ENCODE results near the gene GAN.
"Not testable (repeated sequence)": the region's sequence is repeated elsewhere in the genome, so short reads cannot be mapped to it uniquely, and the experiment has no call there.

The GAN gene

GRCh38 chr16:81410643-81411293, 96.0 kb downstream of the GAN start:
- no peak for DNase-seq
- in situ Hi-C loops (cut with MboI; ENCODE audit: low pct_unique_long_range_greater_than_20kb, low sequenced_read_pairs), result no loop called here

- in situ Hi-C loops (cut with MboI; ENCODE audit: low pct_unique_long_range_greater_than_20kb, low sequenced_read_pairs), result no loop called here
These were observed 98.7 kb downstream of the GAN start for GRCh38 chr16:81413245-81413990.

GRCh38 chr16:81415751-81416150, 101.0 kb downstream of the GAN start:
- no peak for DNase-seq
- in situ Hi-C loops (cut with MboI; ENCODE audit: low pct_unique_long_range_greater_than_20kb, low sequenced_read_pairs), result no loop called here

More at GRCh38 chr16:81413245-81413990, 98.7 kb downstream of the GAN start:
- no peak for DNase-seq

GRCh38 chr16:81416749-81417148, 102.0 kb downstream of the GAN start:
- in situ Hi-C loops (cut with MboI; ENCODE audit: low pct_unique_long_range_greater_than_20kb, low sequenced_read_pairs), result no loop called here
- no peak for DNase-seq

GRCh38 chr16:81417210-81417609, 102.4 kb downstream of the GAN start:
- DNase-seq, result no peak
- in situ Hi-C loops (cut with MboI; ENCODE audit: low pct_unique_long_range_greater_than_20kb, low sequenced_read_pairs), result no loop called here

- in situ Hi-C loops (cut with MboI; ENCODE audit: low pct_unique_long_range_greater_than_20kb, low sequenced_read_pairs), result no loop called here
- no peak for DNase-seq
These were observed 105.0 kb downstream of the GAN start for GRCh38 chr16:81419806-81420205.

- in situ Hi-C loops (cut with MboI; ENCODE audit: low pct_unique_long_range_greater_than_20kb, low sequenced_read_pairs), result no loop called here
- DNase-seq, result no peak
These were observed 106.4 kb downstream of the GAN start for GRCh38 chr16:81421126-81421525.

- in situ Hi-C loops (cut with MboI; ENCODE audit: low pct_unique_long_range_greater_than_20kb, low sequenced_read_pairs), result no loop called here
- no peak for DNase-seq
These were observed 106.8 kb downstream of the GAN start for GRCh38 chr16:81421536-81421935.

GRCh38 chr16:81422153-81422552, 107.4 kb downstream of the GAN start:
- DNase-seq; in situ Hi-C loops (cut with MboI; ENCODE audit: low pct_unique_long_range_greater_than_20kb, low sequenced_read_pairs): not testable (repeated sequence)

GRCh38 chr16:81424771-81425170, 110.0 kb downstream of the GAN start:
- peak; percentile 73 for DNase-seq
- in situ Hi-C loops (cut with MboI; ENCODE audit: low pct_unique_long_range_greater_than_20kb, low sequenced_read_pairs), result no loop called here

GRCh38 chr16:81427219-81427618, 112.5 kb downstream of the GAN start:
- no peak for DNase-seq
- in situ Hi-C loops (cut with MboI; ENCODE audit: low pct_unique_long_range_greater_than_20kb, low sequenced_read_pairs), result no loop called here

GRCh38 chr16:81429045-81429521, 114.3 kb downstream of the GAN start:
- DNase-seq, result peak; percentile 55
- in situ Hi-C loops (cut with MboI; ENCODE audit: low pct_unique_long_range_greater_than_20kb, low sequenced_read_pairs), result no loop called here

- in situ Hi-C loops (cut with MboI; ENCODE audit: low pct_unique_long_range_greater_than_20kb, low sequenced_read_pairs), result no loop called here
- DNase-seq, result peak; percentile 76
These were observed 117.0 kb downstream of the GAN start for GRCh38 chr16:81431554-81432353.

- DNase-seq, result peak; percentile 65
- in situ Hi-C loops (cut with MboI; ENCODE audit: low pct_unique_long_range_greater_than_20kb, low sequenced_read_pairs), result no loop called here
These were observed 118.3 kb downstream of the GAN start for GRCh38 chr16:81432937-81433557.

GRCh38 chr16:81435103-81435502, 120.3 kb downstream of the GAN start:
- in situ Hi-C loops (cut with MboI; ENCODE audit: low pct_unique_long_range_greater_than_20kb, low sequenced_read_pairs), result no loop called here
- DNase-seq, result no peak

- in situ Hi-C loops (cut with MboI; ENCODE audit: low pct_unique_long_range_greater_than_20kb, low sequenced_read_pairs), result no loop called here
- DNase-seq, result no peak
These were observed 120.8 kb downstream of the GAN start for GRCh38 chr16:81435567-81435966.

GRCh38 chr16:81436386-81436785, 121.6 kb downstream of the GAN start:
- DNase-seq, result no peak
- in situ Hi-C loops (cut with MboI; ENCODE audit: low pct_unique_long_range_greater_than_20kb, low sequenced_read_pairs), result no loop called here

GRCh38 chr16:81437865-81438264, 123.1 kb downstream of the GAN start:
- in situ Hi-C loops (cut with MboI; ENCODE audit: low pct_unique_long_range_greater_than_20kb, low sequenced_read_pairs), result no loop called here
- peak; percentile 46 for DNase-seq
